ENCODE data around the gene EIPR1.

- TF ChIP-seq CTCF (conservative IDR thresholded peaks at IDR 0.05), result no peak
- TF ChIP-seq EZH2 (IDR thresholded peaks at IDR 0.05; ENCODE audit: low read depth), result no peak
Measured at GRCh38 chr2:3146175-3146574, 231.4 kb downstream of the EIPR1 start.
